Measurements from ENCODE around the gene RPAP2.

RPAP2 gene

GRCh38 chr1:92327794-92328193, 28.9 kb downstream of the RPAP2 start:
- Histone ChIP-seq H3K9ac (no peak overlapping the region), H3K4me3 (ENCODE audit: low read depth, low read length) (no peak overlapping the region), H3K4me1 (no peaks in the 10 kb centered on the region), H3K4me2 (ENCODE audit: low read length) (no peak overlapping the region), H3K36me3 (ENCODE audit: control insufficient read depth, insufficient read depth, low read length) (no peaks in the 10 kb centered on the region), H2AFZ (no peak overlapping the region), H3K9me3 (ENCODE audit: control insufficient read depth, low read length) (no peaks in the 10 kb centered on the region), H3K27me3 (ENCODE audit: control insufficient read depth, insufficient read depth, low read length) (no peaks in the 10 kb centered on the region), H3K27ac (no peak overlapping the region), H3K79me2 (no peaks in the 10 kb centered on the region)
- TF ChIP-seq CTCF (IDR thresholded peaks at IDR 0.05), result no peak

GRCh38 chr1:92329347-92330129, 30.7 kb downstream of the RPAP2 start:
- no peaks in the 10 kb centered on the region for H3K4me1 ChIP-seq
- no peak overlapping the region for H3K4me3 ChIP-seq (ENCODE audit: low read depth, low read length)
- no peak overlapping the region for H3K9ac ChIP-seq
- H3K79me2 ChIP-seq, result no peaks in the 10 kb centered on the region
- H2AFZ ChIP-seq, result no peak overlapping the region
- H3K9me3 ChIP-seq (ENCODE audit: control insufficient read depth, low read length), result no peaks in the 10 kb centered on the region
- no peak overlapping the region for H3K4me2 ChIP-seq (ENCODE audit: low read length)
- no peaks in the 10 kb centered on the region for H3K27me3 ChIP-seq (ENCODE audit: control insufficient read depth, insufficient read depth, low read length)
- no peak for TF ChIP-seq CTCF (IDR thresholded peaks at IDR 0.05)
- no peaks in the 10 kb centered on the region for H3K36me3 ChIP-seq (ENCODE audit: control insufficient read depth, insufficient read depth, low read length)
- no peak overlapping the region for H3K27ac ChIP-seq

- Histone ChIP-seq H3K4me1 (no peaks in the 10 kb centered on the region), H2AFZ (no peak overlapping the region), H3K27me3 (ENCODE audit: control insufficient read depth, insufficient read depth, low read length) (no peaks in the 10 kb centered on the region), H3K27ac (no peak overlapping the region), H3K9me3 (ENCODE audit: control insufficient read depth, low read length) (no peaks in the 10 kb centered on the region), H3K4me2 (ENCODE audit: low read length) (no peak overlapping the region), H3K36me3 (ENCODE audit: control insufficient read depth, insufficient read depth, low read length) (no peaks in the 10 kb centered on the region), H3K79me2 (no peaks in the 10 kb centered on the region), H3K4me3 (ENCODE audit: low read depth, low read length) (no peak overlapping the region), H3K9ac (no peak overlapping the region)
- TF ChIP-seq CTCF (IDR thresholded peaks at IDR 0.05), result no peak
Measured at GRCh38 chr1:92333668-92334067, 34.8 kb downstream of the RPAP2 start.

GRCh38 chr1:92340154-92340553, 41.3 kb downstream of the RPAP2 start:
- TF ChIP-seq CTCF (IDR thresholded peaks at IDR 0.05), result no peak
- Histone ChIP-seq H3K27me3 (ENCODE audit: control insufficient read depth, insufficient read depth, low read length) (no peaks in the 10 kb centered on the region), H3K9me3 (ENCODE audit: control insufficient read depth, low read length) (no peaks in the 10 kb centered on the region), H3K9ac (no peak overlapping the region), H3K36me3 (ENCODE audit: control insufficient read depth, insufficient read depth, low read length) (no peaks in the 10 kb centered on the region), H3K79me2 (no peaks in the 10 kb centered on the region), H3K4me2 (ENCODE audit: low read length) (no peak overlapping the region), H3K4me3 (ENCODE audit: low read depth, low read length) (no peak overlapping the region), H3K27ac (no peak overlapping the region), H3K4me1 (no peaks in the 10 kb centered on the region), H2AFZ (no peak overlapping the region)

- no peak overlapping the region for H3K4me3 ChIP-seq (ENCODE audit: low read depth, low read length)
- H3K79me2 ChIP-seq, result no peaks in the 10 kb centered on the region
- no peaks in the 10 kb centered on the region for H3K36me3 ChIP-seq (ENCODE audit: control insufficient read depth, insufficient read depth, low read length)
- no peak overlapping the region for H3K4me2 ChIP-seq (ENCODE audit: low read length)
- H3K9me3 ChIP-seq (ENCODE audit: control insufficient read depth, low read length), result no peaks in the 10 kb centered on the region
- H3K9ac ChIP-seq, result no peak overlapping the region
- no peaks in the 10 kb centered on the region for H3K4me1 ChIP-seq
- H3K27ac ChIP-seq, result no peak overlapping the region
- H2AFZ ChIP-seq, result no peak overlapping the region
- no peak for TF ChIP-seq CTCF (IDR thresholded peaks at IDR 0.05)
- no peaks in the 10 kb centered on the region for H3K27me3 ChIP-seq (ENCODE audit: control insufficient read depth, insufficient read depth, low read length)
Measured at GRCh38 chr1:92342401-92342800, 43.5 kb downstream of the RPAP2 start.

All from parathyroid adenoma (tissue), 2 donors.